GM18858 (cell line): ENCODE data around the gene SPNS3.

Experiments used
- ATAC-seq: cut with Tn5 transposase; IDR thresholded peaks from one replicate; pipeline ENCODE4 v1.9.1; 2021; ENCODE audit not compliant: unreplicated experiment

SPNS3 gene

GRCh38 chr17:4487820-4488716, 54.3 kb downstream of the SPNS3 start:
- ATAC-seq: no peak

GRCh38 chr17:4488989-4489595, 55.4 kb downstream of the SPNS3 start:
- ATAC-seq: no peak

GRCh38 chr17:4490109-4490591, 56.4 kb downstream of the SPNS3 start:
- ATAC-seq: no peak

GRCh38 chr17:4490637-4491061, 56.9 kb downstream of the SPNS3 start:
- ATAC-seq: no peak

- ATAC-seq: no peak
These were observed 59.2 kb downstream of the SPNS3 start for GRCh38 chr17:4492721-4493561.

- no peak for ATAC-seq
These were observed 63.5 kb downstream of the SPNS3 start for GRCh38 chr17:4497101-4497824.

GRCh38 chr17:4498461-4499397, 65.0 kb downstream of the SPNS3 start, which contains the start of gene SPNS2:
Gene SPNS2 (plus strand): TSS chr17:4498881. CDS start chr17:4499048, 167 bp downstream.
- no peak for ATAC-seq

- ATAC-seq: no peak
These were observed 65.9 kb downstream of the SPNS3 start for GRCh38 chr17:4499431-4500190.

GRCh38 chr17:4500191-4500571, 66.4 kb downstream of the SPNS3 start:
- no peak for ATAC-seq

GRCh38 chr17:4501295-4501949, 67.7 kb downstream of the SPNS3 start:
- ATAC-seq: no peak

- no peak for ATAC-seq
These were observed 68.9 kb downstream of the SPNS3 start for GRCh38 chr17:4502466-4503154.

GRCh38 chr17:4503283-4504025, 69.7 kb downstream of the SPNS3 start:
- ATAC-seq: no peak

GRCh38 chr17:4504188-4504587, 70.4 kb downstream of the SPNS3 start:
- no peak for ATAC-seq

- no peak for ATAC-seq
These were observed 71.4 kb downstream of the SPNS3 start for GRCh38 chr17:4505187-4505586.

GRCh38 chr17:4506175-4506813, 72.6 kb downstream of the SPNS3 start:
- ATAC-seq: no peak

GRCh38 chr17:4506892-4507291, 73.2 kb downstream of the SPNS3 start:
- ATAC-seq: no peak
